Heart right ventricle (tissue), 16 donors: Measurements from ENCODE around the gene SLC45A3. TPM values are rescaled to one million over a fixed set of nuclear protein-coding genes. Genes with fewer than 3 reads are reported as not detected.

Experiments
- ATAC-seq, 8 donors: fragments of 200-7000 bp; cut with Tn5 transposase; one replicate each; pipeline ENCODE4 v1.9.1; 2020; ENCODE audit warnings: mild to moderate bottlenecking in 8 of 8, moderate library complexity in 8 of 8, moderate number of reproducible peaks in 1 of 8
- DNase-seq, 2 donors: peaks; one replicate each; pipeline ENCODE4 v3.0.0-alpha.2; 2020
- H3K27ac ChIP-seq, 10 donors: fragments of 200-600 bp; sonication (generic) in 2 of 10; one replicate each; pipeline versions ENCODE4 v1.5.0 to v1.8.0; 2020 to 2022; ENCODE audit warnings: mild to moderate bottlenecking in 3 of 10
- H3K27me3 ChIP-seq, 7 donors: fragments of 200-600 bp; one replicate each; pipeline ENCODE4 v1.8.0; 2021 to 2022; ENCODE audit warnings: mild to moderate bottlenecking in 2 of 7
- H3K36me3 ChIP-seq, 9 donors: fragments of 200-600 bp; sonication (generic) in 1 of 9; one replicate each; pipeline versions ENCODE4 v1.5.0 to v1.8.0; 2020 to 2022; ENCODE audit warnings: mild to moderate bottlenecking in 2 of 9
- H3K4me1 ChIP-seq, 9 donors: fragments of 200-600 bp; sonication (generic) in 1 of 9; one replicate each; pipeline versions ENCODE4 v1.5.0 to v1.8.0; 2020 to 2022; ENCODE audit warnings: mild to moderate bottlenecking in 4 of 9
- H3K4me3 ChIP-seq, 10 donors: fragments of 200-600 bp; sonication (generic) in 2 of 10; one replicate each; pipeline versions ENCODE4 v1.5.0 to v1.8.0; 2020 to 2022; ENCODE audit warnings: mild to moderate bottlenecking in 7 of 10, moderate library complexity in 2 of 10
- H3K9me3 ChIP-seq, 11 donors: fragments of 200-600 bp in 10 of 11; sonication (generic) in 2 of 11; one replicate each; pipeline versions ENCODE4 v1.5.0 to v1.8.0; 2013 to 2022; ENCODE audit warnings: mild to moderate bottlenecking in 2 of 11, control low read depth in 1 of 11, moderate library complexity in 1 of 11
- WGBS, 2 donors: extraction: QIAGEN DNeasy Blood & Tissue Kit; methylation state at CpG; one replicate each; pipeline ENCODE4 v1.1.7; 2013; ENCODE audit warnings: inconsistent platforms in 1 of 2; 5-methylcytosine and 5-hydroxymethylcytosine counted together
- intact Hi-C, 10 donors: fragments of 100-400 bp; cut with DNase I; formaldehyde crosslinking; loops; one replicate each; pipeline versions ENCODE4 v1.11.1 to v1.14.2; 2022
- polyA plus RNA-seq, 2 donors: library from polyadenylated mRNA; stranded (reverse); fragments of 200-250 nt; gene quantifications; one replicate each; pipeline ENCODE4 v1.2.3, GENCODE V29; 2013
- total RNA-seq, 10 donors: library from RNA; stranded (reverse); fragmentation: NEBNext Ultra II Directional in 3 of 10; extraction: Animal tissue kit (Norgen Biotek cat#: 25700) in 3 of 10; gene quantifications; one replicate each; pipeline versions ENCODE4 v1.2.1 to v1.2.4, GENCODE V29; 2021 to 2023
- TF ChIP-seq, protein P1 (sequence below), 9 donors: fragments of 200-600 bp; sonication (generic) in 2 of 9; IDR thresholded peaks; one replicate each; pipeline versions ENCODE4 v1.5.0 to v1.8.0; 2021 to 2022; ENCODE audit warnings: antibody characterized with exemption in 9 of 9, mild to moderate bottlenecking in 5 of 9, moderate library complexity in 1 of 9
- donor health status: Arrhythmogenic right ventricular cardiomyopathy.
- donor health status: ischemic (EF 13 %, LVEDD 7.1; RV severe dilation, severe dysfunction).
- donor health status: healthy with polysubstance abuse.
- donor health status: DM: no; HTN: yes; CAD: no.
- donor health status: DM: no; HTN: no; CAD: no.
- donor health status: ischemic (EF 25% LVEDD 6.9; RV normal size, moderate dysfunction).
- donor health status: ischemic (EF 25% LVEDD 5.7; RV mildly dilated, moderate dysfunction).
- donor health status: healthy.
- donor health status: DM: yes; HTN: yes; CAD: no.
- donor health status: Ischemic cardiomyopathy.
- donor health status: ischemic (EF 35%, LVEDD 5.7; RV mildly dilated, moderate dysfunction).
- donor health status: nonischemic (EF 11% LVEDD 7.7; RV severe dilation, severe dysfunction).
- donor health status: DM: yes; HTN: yes; CAD: no.
- donor health status: PGD.
- donor health status: ischemic (EF 29% LVEDD 5.4; RV normal size, mild dysfunction).
- donor health status: nonischemic (EF 23%, LVEDD 6.1; RV moderate dilation, normal function).

The SLC45A3 gene
- total and polyA plus RNA-seq, 12 donors, result 1.4 to 7.9 (median 2.2) TPM

GRCh38 chr1:205676597-205676996 lies 3.7 kb downstream of the SLC45A3 start:
- Histone ChIP-seq H3K27me3 (peaks cover 0 to 25% (median 0%) of the 10 kb centered on the region in 7 donors), H3K27ac (no peak overlapping the region), H3K4me3 (no peak overlapping the region), H3K9me3 (no peaks in the 10 kb centered on the region), H3K36me3 (no peaks in the 10 kb centered on the region), H3K4me1 (peaks cover 6 to 46% (median 18%) of the 10 kb centered on the region in 9 donors)
- WGBS, 2 donors, result 58 to 59% methylated on average over 3 of the region's 3 CpGs
- TF ChIP-seq, protein P1, sequence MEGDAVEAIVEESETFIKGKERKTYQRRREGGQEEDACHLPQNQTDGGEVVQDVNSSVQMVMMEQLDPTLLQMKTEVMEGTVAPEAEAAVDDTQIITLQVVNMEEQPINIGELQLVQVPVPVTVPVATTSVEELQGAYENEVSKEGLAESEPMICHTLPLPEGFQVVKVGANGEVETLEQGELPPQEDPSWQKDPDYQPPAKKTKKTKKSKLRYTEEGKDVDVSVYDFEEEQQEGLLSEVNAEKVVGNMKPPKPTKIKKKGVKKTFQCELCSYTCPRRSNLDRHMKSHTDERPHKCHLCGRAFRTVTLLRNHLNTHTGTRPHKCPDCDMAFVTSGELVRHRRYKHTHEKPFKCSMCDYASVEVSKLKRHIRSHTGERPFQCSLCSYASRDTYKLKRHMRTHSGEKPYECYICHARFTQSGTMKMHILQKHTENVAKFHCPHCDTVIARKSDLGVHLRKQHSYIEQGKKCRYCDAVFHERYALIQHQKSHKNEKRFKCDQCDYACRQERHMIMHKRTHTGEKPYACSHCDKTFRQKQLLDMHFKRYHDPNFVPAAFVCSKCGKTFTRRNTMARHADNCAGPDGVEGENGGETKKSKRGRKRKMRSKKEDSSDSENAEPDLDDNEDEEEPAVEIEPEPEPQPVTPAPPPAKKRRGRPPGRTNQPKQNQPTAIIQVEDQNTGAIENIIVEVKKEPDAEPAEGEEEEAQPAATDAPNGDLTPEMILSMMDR (IDR thresholded peaks at IDR 0.05), result no peak
- no peak for ATAC-seq
- intact Hi-C loops, result loop anchor here in 2 of 10 donors (5.0 to 10.0 kb wide), 2 partner anchors 241 to 298 kb away; no protein-coding TSS in a partner anchor
- no peak for DNase-seq

GRCh38 chr1:205676002-205676401 lies 4.3 kb downstream of the SLC45A3 start:
- ATAC-seq (no peak), DNase-seq (no peak)
- H3K36me3 ChIP-seq, result no peaks in the 10 kb centered on the region
- TF ChIP-seq, protein P1 (IDR thresholded peaks at IDR 0.05), result no peak
- no peak overlapping the region for H3K27ac ChIP-seq
- 94 to 95% methylated on average over 5 of the region's 5 CpGs for WGBS, 2 donors
- no peak overlapping the region for H3K4me3 ChIP-seq
- intact Hi-C loops, result loop anchor here in 2 of 10 donors (5.0 to 10.0 kb wide), 2 partner anchors 241 to 299 kb away; no protein-coding TSS in a partner anchor
- H3K9me3 ChIP-seq, result no peaks in the 10 kb centered on the region
- H3K4me1 ChIP-seq, result peaks cover 6 to 47% (median 18%) of the 10 kb centered on the region in 9 donors
- H3K27me3 ChIP-seq, result peaks cover 0 to 19% (median 0%) of the 10 kb centered on the region in 7 donors

- peaks cover 0 to 11% (median 0%) of the 10 kb centered on the region in 7 donors for H3K27me3 ChIP-seq
- DNase-seq (no peak), ATAC-seq (no peak)
- intact Hi-C loops, result loop anchor here in 2 of 10 donors (5.0 to 10.0 kb wide), 2 partner anchors 242 to 300 kb away; no protein-coding TSS in a partner anchor
- H3K4me1 ChIP-seq, result peaks cover 6 to 49% (median 24%) of the 10 kb centered on the region in 9 donors
- no peak overlapping the region for H3K27ac ChIP-seq
- TF ChIP-seq, protein P1 (IDR thresholded peaks at IDR 0.05), result no peak
- no peak overlapping the region for H3K4me3 ChIP-seq
- 99% methylated on average over 4 of the region's 4 CpGs for WGBS, 2 donors
- H3K9me3 ChIP-seq, result no peaks in the 10 kb centered on the region
- H3K36me3 ChIP-seq, result no peaks in the 10 kb centered on the region
These were observed 5.1 kb downstream of the SLC45A3 start for GRCh38 chr1:205675247-205675646.

DNA sequence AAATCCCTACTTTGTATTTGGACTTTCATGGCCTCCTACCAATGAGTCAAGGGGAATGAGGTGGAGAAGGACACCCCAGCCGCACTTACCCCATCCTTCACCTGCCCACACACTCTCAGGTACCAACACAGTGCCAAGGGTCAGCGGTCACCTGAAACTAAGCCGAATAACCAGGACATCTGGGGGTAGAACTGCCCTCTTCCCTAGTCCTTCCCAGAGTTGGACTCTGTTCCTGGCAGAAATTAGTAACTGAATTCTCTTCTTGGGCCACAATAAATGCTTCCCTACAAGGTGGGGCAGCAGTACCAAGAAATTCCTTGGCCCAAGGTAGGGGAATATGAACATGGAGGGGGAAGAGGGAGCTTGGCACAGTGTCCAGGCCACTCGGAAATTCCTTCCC lies 7.3 kb downstream of the SLC45A3 start:
- Histone ChIP-seq H3K36me3 (no peaks in the 10 kb centered on the region), H3K4me3 (no peak overlapping the region), H3K4me1 (peaks cover 0 to 46% (median 8%) of the 10 kb centered on the region in 9 donors), H3K9me3 (no peaks in the 10 kb centered on the region), H3K27ac (no peak overlapping the region), H3K27me3 (peaks cover 0 to 3% (median 0%) of the 10 kb centered on the region in 7 donors)
- DNase-seq, result no peak
- TF ChIP-seq, protein P1 (IDR thresholded peaks at IDR 0.05), result no peak
- WGBS, 2 donors, result 82 to 87% methylated on average over 4 of the region's 4 CpGs
- ATAC-seq, result no peak
- intact Hi-C loops, result loop anchor here in 2 of 10 donors (5.0 to 10.0 kb wide), 3 partner anchors 34 to 302 kb away; no protein-coding TSS in a partner anchor
